HepG2 (cell line): Measurements from ENCODE around the gene ACE. TPM values are rescaled to one million over a fixed set of nuclear protein-coding genes. Genes with fewer than 3 reads are reported as not detected.
A peak's percentile ranks its signal among the peaks of the same experiment; 100 is the strongest.

Experiments used
- ATAC-seq: fragments of 200-7000 bp; cut with Tn5 transposase; 3 replicates; pipeline ENCODE4 v1.9.1; 2020; ENCODE audit warnings: mild to moderate bottlenecking, moderate library complexity
- BruUV-seq: library from RNA; stranded (reverse); fragments of 400-500 nt; replicated peaks from 2 replicates; lab custom pipeline; 2021; lab: Mats Ljungman, UMichigan
- CTCF ChIA-PET: fragments of 300-600 bp; formaldehyde crosslinking; extraction: SDS; loops from one replicate; lab custom pipeline; 2021; ENCODE audit warnings: low total read pairs, inconsistent platforms, low intra/inter-chr PET ratio; lab: Yijun Ruan, JAX
- POLR2A ChIA-PET: fragments of 350-600 bp; sonication (Branson Sonifier 250); formaldehyde crosslinking; loops from one replicate; lab custom pipeline; 2020; ENCODE audit warnings: antibody characterized with exemption, inconsistent platforms; lab: Yijun Ruan, JAX
- DNase-seq: peaks from one replicate; pipeline ENCODE4 v3.0.0-alpha.2; 2015; ENCODE audit warnings: low spot score
- FAIRE-seq: peaks from 3 replicates; lab custom pipeline; 2011; peaks lifted over from hg19 to GRCh38; lab: Jason Lieb, UNC
- H2AFZ ChIP-seq: one replicate; pipeline ENCODE4 v1.6.1; 2011; ENCODE audit warnings: low read length, inconsistent platforms
- H3K27ac ChIP-seq: fragments of 300-600 bp; 3 replicates; pipeline ENCODE4 v1.8.0; 2011; ENCODE audit warnings: mixed run types, mild to moderate bottlenecking, mixed read lengths, low read length, inconsistent platforms; ENCODE audit not compliant: insufficient read depth; ENCODE audit errors: extremely low read length
- H3K27me3 ChIP-seq, 2 experiments: fragments of 200-600 bp in 1 of 2; 2 replicates in 1 of 2; 3 replicates in 1 of 2; pipeline versions ENCODE4 v1.6.0 to v1.8.0; 2011; ENCODE audit warnings: low read length in 2 of 2, mild to moderate bottlenecking in 2 of 2, moderate library complexity in 2 of 2, inconsistent platforms in 1 of 2; ENCODE audit not compliant: insufficient read depth in 2 of 2, control insufficient read depth in 1 of 2
- H3K36me3 ChIP-seq, 2 experiments: fragments of 200-600 bp in 1 of 2; replicated peaks in 1 of 2; 2 replicates in 1 of 2; 3 replicates in 1 of 2; pipeline versions ENCODE4 v1.5.1 to v1.8.0; 2011; ENCODE audit warnings: low read length in 2 of 2, inconsistent platforms in 1 of 2; ENCODE audit not compliant: insufficient read depth in 2 of 2, control insufficient read depth in 1 of 2
- H3K4me1 ChIP-seq: 2 replicates; pipeline ENCODE4 v1.5.1; 2012; ENCODE audit warnings: low read length, inconsistent platforms; ENCODE audit not compliant: insufficient read depth
- H3K4me2 ChIP-seq: 2 replicates; pipeline ENCODE4 v1.6.0; 2011; ENCODE audit warnings: low read depth, low read length, inconsistent platforms
- H3K4me3 ChIP-seq, 3 experiments: fragments of 200-600 bp in 1 of 3; sonication (generic), shearing (Covaris generic) in 1 of 3; replicated peaks in 1 of 3; 2 replicates each; pipeline ENCODE4 v1.5.1; 2011 to 2016; ENCODE audit warnings: low read length in 3 of 3, inconsistent platforms in 2 of 3, low read depth in 2 of 3, mild to moderate bottlenecking in 2 of 3, control low read depth in 1 of 3, mixed read lengths in 1 of 3; ENCODE audit not compliant: insufficient read depth in 1 of 3
- H3K79me2 ChIP-seq: one replicate; pipeline ENCODE4 v1.6.1; 2011; ENCODE audit warnings: low read length, inconsistent platforms; ENCODE audit not compliant: insufficient read depth
- H3K9ac ChIP-seq: 2 replicates; pipeline ENCODE4 v1.6.0; 2011; ENCODE audit warnings: mild to moderate bottlenecking, low read depth, low read length, inconsistent platforms; ENCODE audit not compliant: insufficient read depth
- H3K9me3 ChIP-seq: 2 replicates; pipeline ENCODE4 v1.5.1; 2012; ENCODE audit warnings: mild to moderate bottlenecking, low read length
- H4K20me1 ChIP-seq: 2 replicates; pipeline ENCODE4 v1.6.0; 2011; ENCODE audit warnings: inconsistent platforms, mild to moderate bottlenecking, low read length, moderate library complexity; ENCODE audit not compliant: insufficient read depth
- BORCS8-MEF2B ChIP-seq: sonication (generic); formaldehyde crosslinking; IDR thresholded peaks from 2 replicates; pipeline ENCODE4 v1.8.0; 2022; ENCODE audit warnings: mild to moderate bottlenecking, missing genetic modification reagents
- ELF3 ChIP-seq: IDR thresholded peaks from 2 replicates; pipeline ENCODE4 v1.6.1; 2016; ENCODE audit warnings: missing genetic modification reagents, missing compliant biosample characterization
- HDAC1 ChIP-seq: sonication (generic); formaldehyde crosslinking; IDR thresholded peaks from 2 replicates; pipeline ENCODE4 v1.5.1; 2020; ENCODE audit warnings: mild to moderate bottlenecking, missing genetic modification reagents
- HOXA3 ChIP-seq: sonication (generic); formaldehyde crosslinking; IDR thresholded peaks from 2 replicates; pipeline ENCODE4 v1.5.0; 2020; ENCODE audit warnings: missing genetic modification reagents
- MAFK ChIP-seq, 2 experiments: IDR thresholded peaks in 1 of 2; conservative IDR thresholded peaks in 1 of 2; 2 replicates each; pipeline ENCODE4 v1.6.1; 2011; ENCODE audit warnings: improper control_type of control experiment in 2 of 2, low read length in 2 of 2
- MEF2D ChIP-seq: sonication (generic); formaldehyde crosslinking; IDR thresholded peaks from 2 replicates; pipeline ENCODE4 v1.5.1; 2020; ENCODE audit warnings: mild to moderate bottlenecking, missing genetic modification reagents
- NFE2L1 ChIP-seq: sonication (generic); formaldehyde crosslinking; IDR thresholded peaks from 2 replicates; pipeline ENCODE4 v1.4.0; 2020; ENCODE audit warnings: missing genetic modification reagents, mild to moderate bottlenecking, borderline replicate concordance
- NFYB ChIP-seq: sonication (generic); formaldehyde crosslinking; IDR thresholded peaks from 2 replicates; pipeline ENCODE4 v1.4.0; 2020; ENCODE audit warnings: missing genetic modification reagents
- SCMH1 ChIP-seq: sonication (generic); formaldehyde crosslinking; IDR thresholded peaks from 2 replicates; pipeline ENCODE4 v1.9.0; 2021; ENCODE audit warnings: missing genetic modification reagents, mild to moderate bottlenecking, borderline replicate concordance
- SMAD3 ChIP-seq: sonication (generic); formaldehyde crosslinking; IDR thresholded peaks from 2 replicates; pipeline ENCODE4 v1.4.0; 2020; ENCODE audit warnings: missing genetic modification reagents
- TOPORS ChIP-seq: sonication (generic); formaldehyde crosslinking; IDR thresholded peaks from 2 replicates; pipeline ENCODE4 v1.8.0; 2023; ENCODE audit warnings: mild to moderate bottlenecking, missing genetic modification reagents
- ZMYM3 ChIP-seq: sonication (generic); formaldehyde crosslinking; IDR thresholded peaks from 2 replicates; pipeline ENCODE4 v1.5.1; 2020; ENCODE audit warnings: mild to moderate bottlenecking, missing genetic modification reagents
- ZNF3 ChIP-seq: IDR thresholded peaks from 2 replicates; pipeline ENCODE4 v1.7.0; 2017; ENCODE audit warnings: inconsistent platforms
- ZNF572 ChIP-seq: sonication (generic); formaldehyde crosslinking; IDR thresholded peaks from 2 replicates; pipeline ENCODE4 v1.5.1; 2020; ENCODE audit warnings: mild to moderate bottlenecking, missing genetic modification reagents
- ZNF629 ChIP-seq: sonication (generic); formaldehyde crosslinking; conservative IDR thresholded peaks from 2 replicates; pipeline ENCODE4 v1.5.0; 2020; ENCODE audit warnings: missing genetic modification reagents
- ZNF652 ChIP-seq: IDR thresholded peaks from 2 replicates; pipeline ENCODE4 v1.6.1; 2016; ENCODE audit warnings: low read depth, borderline replicate concordance
- ZNF670 ChIP-seq: sonication (generic); formaldehyde crosslinking; IDR thresholded peaks from 2 replicates; pipeline ENCODE4 v1.8.0; 2022; ENCODE audit warnings: mild to moderate bottlenecking, missing genetic modification reagents, borderline replicate concordance
- ZNF878 ChIP-seq: sonication (generic); formaldehyde crosslinking; IDR thresholded peaks from 2 replicates; pipeline ENCODE4 v1.8.1; 2023; ENCODE audit warnings: mild to moderate bottlenecking, missing genetic modification reagents, moderate library complexity
- WGBS: methylation state at CpG from one replicate; pipeline ENCODE4 v1.1.6; 2017; ENCODE audit warnings: low lambda C conversion rate; 5-methylcytosine and 5-hydroxymethylcytosine counted together
- in situ Hi-C: cut with HindIII; loops from 2 replicates; pipeline ENCODE4 v1.10.0; 2017; ENCODE audit warnings: low pct_unique_long_range_greater_than_20kb; ENCODE audit not compliant: extremely low pct_ligation_motif_present
- intact Hi-C: fragments of 100-400 bp; cut with micrococcal nuclease; formaldehyde crosslinking; loops from one replicate; pipeline ENCODE4 v1.10.0; 2022; ENCODE audit not compliant: unreplicated experiment
- polyA plus RNA-seq, 8 experiments: library from polyadenylated mRNA; depleted of rRNA in 3 of 8; stranded (reverse) in 7 of 8; unstranded in 1 of 8; fragments of >200 nt; fragmentation: Illumina TruSeq in 4 of 8; extraction: Trizol in 4 of 8; gene quantifications; 2 replicates each; pipeline versions ENCODE4 v1.2.1 to v1.2.3, GENCODE V29; 2011 to 2016; ENCODE audit warnings: low read depth in 4 of 8, missing spikeins in 1 of 8, mixed read lengths in 1 of 8; ENCODE audit not compliant: insufficient read depth in 1 of 8
- total RNA-seq, 5 experiments: library from RNA; depleted of rRNA; stranded (reverse); fragments of >200 nt; fragmentation: Illumina TruSeq; extraction: Trizol; gene quantifications; 2 replicates each; pipeline ENCODE4 v1.2.3, GENCODE V29; 2016; ENCODE audit warnings: low read depth in 1 of 5
- TF ChIP-seq, protein P1 (sequence below), 2 experiments: sonication (generic) in 1 of 2; formaldehyde crosslinking in 1 of 2; IDR thresholded peaks; 2 replicates each; pipeline versions ENCODE4 v1.6.1 to v1.9.0; 2014 to 2022; ENCODE audit warnings: antibody characterized with exemption in 1 of 2, borderline replicate concordance in 1 of 2, inconsistent platforms in 1 of 2, low read depth in 1 of 2, missing genetic modification reagents in 1 of 2

Gene ACE
- total and polyA plus RNA-seq, 2 of the 13 experiments (the other 11 are each of a cell fraction or from before 2014, with no cell fraction given) = 0.08 to 0.13 TPM

DNA sequence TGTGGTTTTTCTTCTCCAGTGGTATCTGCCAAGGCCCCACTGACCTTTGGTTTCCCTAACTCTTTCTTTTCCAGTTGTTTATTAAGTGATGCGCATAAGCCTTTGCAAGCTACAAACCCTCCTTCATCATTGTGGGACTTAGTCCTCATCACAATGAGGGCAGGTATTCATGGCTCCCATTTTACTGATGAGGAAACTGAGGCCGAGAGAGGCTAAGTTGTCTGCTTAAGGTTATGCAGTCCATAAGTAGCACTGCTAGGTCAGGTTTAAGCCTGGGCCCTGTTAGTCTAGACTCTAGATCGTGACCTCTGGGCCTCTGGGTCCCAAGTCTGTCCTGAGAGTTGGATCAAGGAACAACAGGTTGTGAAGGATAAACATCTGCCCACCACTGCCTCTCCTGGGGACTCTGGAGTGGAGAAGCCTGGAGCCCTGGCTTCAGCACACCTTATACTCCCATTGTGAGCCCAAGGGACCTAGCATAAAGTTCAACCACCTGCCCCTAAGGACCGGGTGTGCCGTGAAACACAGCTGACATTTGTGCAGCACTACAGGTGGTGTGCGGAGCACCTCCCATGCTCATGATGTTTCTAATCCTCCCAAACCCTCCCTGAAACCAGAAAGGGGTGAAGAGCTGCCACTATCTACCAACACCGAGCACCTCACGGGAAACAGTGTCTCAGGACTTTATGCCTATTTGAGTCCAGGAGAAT, 41.1 kb downstream of the ACE start:
- no peaks in the 10 kb centered on the region for H3K36me3 ChIP-seq
- no peaks in the 10 kb centered on the region for H3K9me3 ChIP-seq
- peaks cover 7 to 53% of the 10 kb centered on the region in 2 experiments; a peak in 4 of 5 replicates for H3K27me3 ChIP-seq
- no peaks in the 10 kb centered on the region for H4K20me1 ChIP-seq
- ATAC-seq = no peak
- in situ Hi-C loops = no loop called here
- CTCF ChIA-PET = no interaction called here
- peak overlapping the region; percentile 60 for H3K4me2 ChIP-seq
- no peak for FAIRE-seq
- DNase-seq = no peak
- peak overlapping the region in 1 of 3 experiments; percentile 18; a peak in 1 of 6 replicates for H3K4me3 ChIP-seq
- peaks cover 81% of the 10 kb centered on the region for H3K4me1 ChIP-seq
- POLR2A ChIA-PET = interaction anchor here (1.1 to 1.4 kb wide), 2 partner anchors 13 to 104 kb away, joined by 3 to 4 read pairs; partner anchors contain the start of gene MAP3K3
- no peak overlapping the region for H2AFZ ChIP-seq
- intact Hi-C loops = no loop called here
- BruUV-seq = no TSS peak
- 52% methylated on average over 7 of the region's 8 CpGs for WGBS
- H3K79me2 ChIP-seq = no peaks in the 10 kb centered on the region
- H3K9ac ChIP-seq = no peak overlapping the region
- H3K27ac ChIP-seq = peak overlapping the region; percentile 45
- no peak for TF ChIP-seq SCMH1 (CRISPR knock-in tag)
- no peak for TF ChIP-seq ZNF3
- 0 out of 2 replicates have a peak, but pooled peaks have one; percentile 5 for TF ChIP-seq HDAC1
- 0 out of 2 replicates have a peak, but pooled peaks have one; percentile 34 for TF ChIP-seq ZNF572 (CRISPR knock-in tag)
- peak; percentile 52 for TF ChIP-seq ZMYM3 (CRISPR knock-in tag)
- TF ChIP-seq MEF2D (CRISPR knock-in tag) = no peak
- TF ChIP-seq ELF3 (CRISPR knock-in tag) = 0 out of 2 replicates have a peak, but pooled peaks have one; percentile 3
- TF ChIP-seq, protein P1, sequence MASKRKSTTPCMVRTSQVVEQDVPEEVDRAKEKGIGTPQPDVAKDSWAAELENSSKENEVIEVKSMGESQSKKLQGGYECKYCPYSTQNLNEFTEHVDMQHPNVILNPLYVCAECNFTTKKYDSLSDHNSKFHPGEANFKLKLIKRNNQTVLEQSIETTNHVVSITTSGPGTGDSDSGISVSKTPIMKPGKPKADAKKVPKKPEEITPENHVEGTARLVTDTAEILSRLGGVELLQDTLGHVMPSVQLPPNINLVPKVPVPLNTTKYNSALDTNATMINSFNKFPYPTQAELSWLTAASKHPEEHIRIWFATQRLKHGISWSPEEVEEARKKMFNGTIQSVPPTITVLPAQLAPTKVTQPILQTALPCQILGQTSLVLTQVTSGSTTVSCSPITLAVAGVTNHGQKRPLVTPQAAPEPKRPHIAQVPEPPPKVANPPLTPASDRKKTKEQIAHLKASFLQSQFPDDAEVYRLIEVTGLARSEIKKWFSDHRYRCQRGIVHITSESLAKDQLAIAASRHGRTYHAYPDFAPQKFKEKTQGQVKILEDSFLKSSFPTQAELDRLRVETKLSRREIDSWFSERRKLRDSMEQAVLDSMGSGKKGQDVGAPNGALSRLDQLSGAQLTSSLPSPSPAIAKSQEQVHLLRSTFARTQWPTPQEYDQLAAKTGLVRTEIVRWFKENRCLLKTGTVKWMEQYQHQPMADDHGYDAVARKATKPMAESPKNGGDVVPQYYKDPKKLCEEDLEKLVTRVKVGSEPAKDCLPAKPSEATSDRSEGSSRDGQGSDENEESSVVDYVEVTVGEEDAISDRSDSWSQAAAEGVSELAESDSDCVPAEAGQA (IDR thresholded peaks at IDR 0.05; ENCODE audit: low read depth) = peak; percentile 23; the same call in 1 of the 2 replicates
- TF ChIP-seq, protein P1 (CRISPR knock-in tag; IDR thresholded peaks at IDR 0.05; ENCODE audit: borderline replicate concordance) = no peak
- 0 out of 2 replicates have a peak, but pooled peaks have one; percentile 2 for TF ChIP-seq HOXA3 (CRISPR knock-in tag)
- peak; percentile 16; the same call in 1 of the 2 replicates for TF ChIP-seq ZNF652 (CRISPR knock-in tag)
- 0 out of 2 replicates have a peak, but pooled peaks have one; percentile 32 for TF ChIP-seq BORCS8-MEF2B (CRISPR knock-in tag)
- no peak for TF ChIP-seq NFYB (CRISPR knock-in tag)
- TF ChIP-seq NFE2L1 = no peak
- TF ChIP-seq SMAD3 = no peak
- TF ChIP-seq ZNF878 = 0 out of 2 replicates have a peak, but pooled peaks have one; percentile 22
- no peak for TF ChIP-seq MAFK (conservative IDR thresholded peaks at IDR 0.05 in 1 of 2, IDR thresholded peaks at IDR 0.05 in 1 of 2; ENCODE audit: low read length in 2 of 2)
- TF ChIP-seq TOPORS (CRISPR knock-in tag) = 0 out of 2 replicates have a peak, but pooled peaks have one; percentile 31
- peak; percentile 88 for TF ChIP-seq ZNF629 (CRISPR knock-in tag)
- TF ChIP-seq ZNF670 (CRISPR knock-in tag) = peak; percentile 54; the same call in 1 of the 2 replicates
